B cell (primary cell): ENCODE data around the gene CAMTA1. TPM values are rescaled to one million over a fixed set of nuclear protein-coding genes. Genes with fewer than 3 reads are reported as not detected.

Experiments used
- ATAC-seq: fragments of 200-7000 bp; cut with Tn5 transposase; one replicate; pipeline ENCODE4 v1.10.0; 2021; ENCODE audit warnings: low read depth, mild to moderate bottlenecking, moderate number of reproducible peaks, moderate library complexity
- CTCF ChIA-PET: fragments of 350-600 bp; sonication (Branson Sonifier 250); formaldehyde crosslinking; loops from one replicate; lab custom pipeline; 2021; ENCODE audit warnings: antibody characterized with exemption, inconsistent platforms; lab: Charles Lee
- POLR2A ChIA-PET: fragments of 350-600 bp; sonication (Branson Sonifier 250); formaldehyde crosslinking; loops from one replicate; lab custom pipeline; 2021; ENCODE audit warnings: antibody characterized with exemption; lab: Charles Lee
- DNase-seq: peaks from one replicate; pipeline ENCODE4 v3.0.0; 2013
- H2AFZ ChIP-seq: 2 replicates; pipeline ENCODE4 v1.6.1; 2012; ENCODE audit warnings: mild to moderate bottlenecking, low read depth, low read length; ENCODE audit not compliant: insufficient read depth, poor library complexity, severe bottlenecking
- H3K27ac ChIP-seq, 2 donors: 1 replicate in 1 of 2; 2 replicates in 1 of 2; pipeline ENCODE4 v1.5.1; 2012 to 2013; ENCODE audit warnings: low read length in 2 of 2, mild to moderate bottlenecking in 2 of 2, moderate library complexity in 1 of 2
- H3K27me3 ChIP-seq, 4 experiments: fragments of 200-600 bp in 1 of 4; sonication (generic) in 1 of 4; replicated peaks in 1 of 4; 1 replicate in 2 of 4; 2 replicates in 2 of 4; pipeline versions ENCODE4 v1.6.1 to v1.7.0; 2013 to 2016; ENCODE audit warnings: low read length in 3 of 4, mild to moderate bottlenecking in 2 of 4, mixed read lengths in 1 of 4, moderate library complexity in 1 of 4; ENCODE audit not compliant: insufficient read depth in 4 of 4, control insufficient read depth in 3 of 4; ENCODE audit errors: control extremely low read depth in 1 of 4
- H3K36me3 ChIP-seq, 2 experiments: replicated peaks in 1 of 2; 1 replicate in 1 of 2; 2 replicates in 1 of 2; pipeline versions ENCODE4 v1.6.1 to v1.7.1; 2013; ENCODE audit warnings: low read length in 1 of 2; ENCODE audit not compliant: insufficient read depth in 2 of 2, control insufficient read depth in 1 of 2; ENCODE audit errors: control extremely low read depth in 1 of 2, extremely low read depth in 1 of 2
- H3K4me1 ChIP-seq, 2 donors: fragments of 200-600 bp in 1 of 2; sonication (generic) in 1 of 2; 1 replicate in 1 of 2; 2 replicates in 1 of 2; pipeline versions ENCODE4 v1.5.1 to v1.6.1; 2013 to 2017; ENCODE audit warnings: low read length in 2 of 2; ENCODE audit not compliant: control insufficient read depth in 2 of 2, insufficient read depth in 2 of 2
- H3K4me2 ChIP-seq: replicated peaks from 2 replicates; pipeline ENCODE3; 2012; ENCODE audit warnings: mild to moderate bottlenecking, low read depth, low read length; ENCODE audit not compliant: poor library complexity, severe bottlenecking
- H3K4me3 ChIP-seq, 5 experiments: fragments of 200-600 bp in 1 of 5; sonication (generic) in 1 of 5; 1 replicate in 3 of 5; 2 replicates in 2 of 5; pipeline versions ENCODE4 v1.5.1 to v1.7.0; 2011 to 2016; ENCODE audit warnings: low read length in 4 of 5, mild to moderate bottlenecking in 4 of 5, low read depth in 2 of 5, control low read depth in 1 of 5, moderate library complexity in 1 of 5; ENCODE audit not compliant: insufficient read depth in 1 of 5; ENCODE audit errors: control extremely low read depth in 1 of 5, extremely low read depth in 1 of 5
- H3K79me2 ChIP-seq: fragments of 200-600 bp; sonication (generic); one replicate; pipeline ENCODE4 v1.6.0; 2016; ENCODE audit warnings: low read length; ENCODE audit not compliant: control insufficient read depth, insufficient read depth
- H3K9ac ChIP-seq: fragments of 200-600 bp; sonication (generic); 2 replicates; pipeline ENCODE4 v1.6.1; 2017; ENCODE audit warnings: mild to moderate bottlenecking, low read length, moderate library complexity
- H3K9me3 ChIP-seq, 3 donors: one replicate each; pipeline versions ENCODE4 v1.6.1 to v1.7.1; 2013; ENCODE audit warnings: low read length in 2 of 3; ENCODE audit not compliant: control insufficient read depth in 2 of 3, insufficient read depth in 1 of 3; ENCODE audit errors: control extremely low read depth in 1 of 3
- H4K20me1 ChIP-seq: 2 replicates; pipeline ENCODE4 v1.6.0; 2012; ENCODE audit warnings: mild to moderate bottlenecking, low read length; ENCODE audit not compliant: insufficient read depth, control insufficient read depth, poor library complexity, severe bottlenecking
- H3K27ac Mint-ChIP-seq: one replicate; pipeline ENCODE4 v1.8.0; 2021; ENCODE audit warnings: mixed read lengths
- H3K27me3 Mint-ChIP-seq: one replicate; pipeline ENCODE4 v1.8.0; 2021; ENCODE audit warnings: mixed read lengths
- H3K4me1 Mint-ChIP-seq: one replicate; pipeline ENCODE4 v1.8.0; 2021; ENCODE audit warnings: mixed read lengths
- H3K4me3 Mint-ChIP-seq: one replicate; pipeline ENCODE4 v1.8.0; 2021; ENCODE audit warnings: mixed read lengths
- H3K9me3 Mint-ChIP-seq: one replicate; pipeline ENCODE4 v1.8.0; 2022; ENCODE audit warnings: mixed read lengths; ENCODE audit not compliant: insufficient read depth
- CTCF ChIP-seq: fragments of 200-600 bp; IDR thresholded peaks from one replicate; pipeline ENCODE4 v1.8.0; 2022; ENCODE audit warnings: antibody characterized with exemption, mild to moderate bottlenecking
- EZH2 ChIP-seq: IDR thresholded peaks from 2 replicates; pipeline ENCODE4 v1.6.1; 2012; ENCODE audit warnings: borderline replicate concordance, low read depth, mild to moderate bottlenecking, moderate library complexity, low read length; ENCODE audit not compliant: insufficient read depth, poor library complexity, severe bottlenecking
- WGBS: methylation state at CpG from one replicate; pipeline ENCODE4 v1.1.5; 2013; ENCODE audit warnings: missing lambda C conversion rate; ENCODE audit not compliant: insufficient coverage; 5-methylcytosine and 5-hydroxymethylcytosine counted together
- intact Hi-C: fragments of 100-400 bp; cut with micrococcal nuclease; formaldehyde crosslinking; loops from one replicate; pipeline ENCODE4 v1.10.0; 2022
- polyA plus RNA-seq: library from polyadenylated mRNA; depleted of rRNA; stranded (reverse); fragments of >200 nt; gene quantifications from 2 replicates; pipeline ENCODE4 v1.2.3, GENCODE V29; 2012
- total RNA-seq, 2 donors: library from RNA; stranded (reverse); fragments of 120-200 nt in 1 of 2; gene quantifications; 1 replicate in 1 of 2; 2 replicates in 1 of 2; pipeline versions ENCODE4 v1.2.3 to v1.2.4, GENCODE V29; 2013 to 2022

Gene CAMTA1
- total and polyA plus RNA-seq, 2 donors (not counting 1 experiment from before 2014, with no cell fraction given) = 42.2 to 45.7 TPM

DNA sequence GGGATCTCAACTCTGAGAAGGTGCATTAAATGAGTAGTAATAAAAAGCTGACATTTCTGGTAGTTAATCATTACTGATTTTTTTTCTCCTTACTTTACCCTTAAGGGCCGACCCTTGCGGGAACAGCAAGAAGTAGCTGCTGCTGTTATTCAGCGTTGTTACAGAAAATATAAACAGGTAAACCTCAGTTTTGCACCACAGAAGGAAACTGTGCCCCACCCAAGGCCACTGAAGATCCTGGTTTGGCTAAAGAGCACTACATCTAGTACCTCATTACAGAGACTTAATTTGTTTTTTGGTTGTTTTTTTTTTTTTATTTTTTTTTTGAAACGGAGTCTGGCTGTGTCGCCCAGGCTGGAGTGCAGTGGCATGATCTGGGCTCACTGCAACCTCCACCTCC lies 962.4 kb downstream of the CAMTA1 start:
- peaks cover 0 to 2% of the 10 kb centered on the region in 2 experiments for H3K36me3 ChIP-seq
- H3K4me1 ChIP-seq = peaks cover 0 to 2% of the 10 kb centered on the region in 2 donors
- H3K27ac Mint-ChIP-seq = no peak overlapping the region
- H3K9ac ChIP-seq = no peak overlapping the region
- no peaks in the 10 kb centered on the region for H3K4me1 Mint-ChIP-seq
- WGBS = 80% methylated on average over 1 of the region's 5 CpGs
- H3K9me3 Mint-ChIP-seq = no peaks in the 10 kb centered on the region
- POLR2A ChIA-PET = interaction anchor here (0.6 kb wide), 1 partner anchor 67 kb away, joined by 3 read pairs; no protein-coding TSS in a partner anchor
- H3K79me2 ChIP-seq = no peaks in the 10 kb centered on the region
- no peak overlapping the region for H3K4me2 ChIP-seq
- DNase-seq (no peak), ATAC-seq (no peak)
- intact Hi-C loops = no loop called here
- H3K27ac ChIP-seq = no peak overlapping the region
- H3K27me3 ChIP-seq = no peaks in the 10 kb centered on the region
- no peak overlapping the region for H3K4me3 Mint-ChIP-seq
- TF ChIP-seq EZH2 = no peak
- no peak for TF ChIP-seq CTCF
- H3K9me3 ChIP-seq = no peaks in the 10 kb centered on the region
- H3K27me3 Mint-ChIP-seq = no peaks in the 10 kb centered on the region
- H4K20me1 ChIP-seq = no peaks in the 10 kb centered on the region
- H3K4me3 ChIP-seq = no peak overlapping the region
- CTCF ChIA-PET = interaction anchor here (0.6 to 11.3 kb wide), 4 partner anchors 14 to 1004 kb away, joined by 3 to 504 read pairs (median 3); no protein-coding TSS in a partner anchor
- H2AFZ ChIP-seq = no peak overlapping the region

GRCh38 chr1:7749126-7749525 lies 963.9 kb downstream of the CAMTA1 start:
- POLR2A ChIA-PET = no interaction called here
- no peaks in the 10 kb centered on the region for H3K27me3 ChIP-seq
- H3K4me3 ChIP-seq = no peak overlapping the region
- 63% methylated on average over 3 of the region's 5 CpGs for WGBS
- ATAC-seq = no peak
- CTCF ChIA-PET = interaction anchor here (0.7 to 11.3 kb wide), 2 partner anchors 9 to 81 kb away, joined by 6 to 504 read pairs; no protein-coding TSS in a partner anchor
- no peak overlapping the region for H2AFZ ChIP-seq
- H3K4me3 Mint-ChIP-seq = no peak overlapping the region
- H3K4me1 Mint-ChIP-seq = peaks cover 4% of the 10 kb centered on the region
- H3K36me3 ChIP-seq = peaks cover 0 to 2% of the 10 kb centered on the region in 2 experiments
- H3K9me3 ChIP-seq = no peaks in the 10 kb centered on the region
- H3K9me3 Mint-ChIP-seq = no peaks in the 10 kb centered on the region
- H3K79me2 ChIP-seq = no peaks in the 10 kb centered on the region
- no peak overlapping the region for H3K4me2 ChIP-seq
- peaks cover 0 to 7% of the 10 kb centered on the region in 2 donors for H3K4me1 ChIP-seq
- intact Hi-C loops = no loop called here
- no peaks in the 10 kb centered on the region for H4K20me1 ChIP-seq
- H3K27ac ChIP-seq = no peak overlapping the region
- no peak for DNase-seq
- no peak overlapping the region for H3K9ac ChIP-seq
- H3K27ac Mint-ChIP-seq = no peak overlapping the region
- TF ChIP-seq EZH2 (no peak), CTCF (no peak)
- H3K27me3 Mint-ChIP-seq = no peaks in the 10 kb centered on the region
